HG03066 (cell line): ENCODE results near the gene BCAR1.
"Not testable (repeated sequence)": the region's sequence is repeated elsewhere in the genome, so short reads cannot be mapped to it uniquely, and the experiment has no call there.

Source experiments
- ATAC-seq: cut with Tn5 transposase; IDR thresholded peaks from one replicate; pipeline ENCODE4 v1.9.1; 2021; ENCODE audit warnings: low read depth; ENCODE audit not compliant: unreplicated experiment

BCAR1 gene

GRCh38 chr16:75225678-75226515 is 25.5 kb downstream of the BCAR1 start:
- ATAC-seq = no peak

GRCh38 chr16:75225092-75225491 is 26.3 kb downstream of the BCAR1 start:
- no peak for ATAC-seq

- ATAC-seq = no peak
These were observed 26.9 kb downstream of the BCAR1 start for GRCh38 chr16:75224306-75225082.

- ATAC-seq = not testable (repeated sequence)
These were observed 28.3 kb downstream of the BCAR1 start for GRCh38 chr16:75223129-75223528.

- ATAC-seq = no peak
These were observed 29.1 kb downstream of the BCAR1 start for GRCh38 chr16:75222271-75222783.

GRCh38 chr16:75219838-75220237 is 31.6 kb downstream of the BCAR1 start:
- peak; percentile 52 for ATAC-seq

- no peak for ATAC-seq
These were observed 32.3 kb downstream of the BCAR1 start for GRCh38 chr16:75219088-75219487.

GRCh38 chr16:75218256-75219076 is 33.0 kb downstream of the BCAR1 start, which contains the start of gene CTRB1:
Gene CTRB1 (plus strand): TSS chr16:75218988. CDS start chr16:75219008, 20 bp downstream.
- ATAC-seq = peak; percentile 63

- no peak for ATAC-seq
These were observed 34.0 kb downstream of the BCAR1 start for GRCh38 chr16:75217389-75217851.

- ATAC-seq = no peak
These were observed 34.8 kb downstream of the BCAR1 start for GRCh38 chr16:75216576-75216975.

GRCh38 chr16:75216127-75216526 is 35.3 kb downstream of the BCAR1 start:
- ATAC-seq = no peak

- not testable (repeated sequence) for ATAC-seq
These were observed 40.1 kb downstream of the BCAR1 start for GRCh38 chr16:75211286-75211685.

- ATAC-seq = no peak
These were observed 41.5 kb downstream of the BCAR1 start for GRCh38 chr16:75209944-75210343.

GRCh38 chr16:75209514-75209913 is 41.9 kb downstream of the BCAR1 start:
- not testable (repeated sequence) for ATAC-seq

- ATAC-seq = no peak
These were observed 42.4 kb downstream of the BCAR1 start for GRCh38 chr16:75208861-75209505.

GRCh38 chr16:75208242-75208825 is 43.1 kb downstream of the BCAR1 start:
- ATAC-seq = no peak

- no peak for ATAC-seq
These were observed 43.6 kb downstream of the BCAR1 start for GRCh38 chr16:75207831-75208230.

- ATAC-seq = no peak
These were observed 44.5 kb downstream of the BCAR1 start, which contains the start of gene CTRB2 for GRCh38 chr16:75206749-75207451. Gene CTRB2 (minus strand): TSS chr16:75207161. CDS start chr16:75207141, 20 bp downstream.
